Measurements from ENCODE around the gene RPL3. TPM values are rescaled to one million over a fixed set of nuclear protein-coding genes. Genes with fewer than 3 reads are reported as not detected.
A peak's percentile ranks its signal among the peaks of the same experiment; 100 is the strongest.

Gene RPL3
- total RNA-seq, 1 donor = 3,122 TPM

DNA sequence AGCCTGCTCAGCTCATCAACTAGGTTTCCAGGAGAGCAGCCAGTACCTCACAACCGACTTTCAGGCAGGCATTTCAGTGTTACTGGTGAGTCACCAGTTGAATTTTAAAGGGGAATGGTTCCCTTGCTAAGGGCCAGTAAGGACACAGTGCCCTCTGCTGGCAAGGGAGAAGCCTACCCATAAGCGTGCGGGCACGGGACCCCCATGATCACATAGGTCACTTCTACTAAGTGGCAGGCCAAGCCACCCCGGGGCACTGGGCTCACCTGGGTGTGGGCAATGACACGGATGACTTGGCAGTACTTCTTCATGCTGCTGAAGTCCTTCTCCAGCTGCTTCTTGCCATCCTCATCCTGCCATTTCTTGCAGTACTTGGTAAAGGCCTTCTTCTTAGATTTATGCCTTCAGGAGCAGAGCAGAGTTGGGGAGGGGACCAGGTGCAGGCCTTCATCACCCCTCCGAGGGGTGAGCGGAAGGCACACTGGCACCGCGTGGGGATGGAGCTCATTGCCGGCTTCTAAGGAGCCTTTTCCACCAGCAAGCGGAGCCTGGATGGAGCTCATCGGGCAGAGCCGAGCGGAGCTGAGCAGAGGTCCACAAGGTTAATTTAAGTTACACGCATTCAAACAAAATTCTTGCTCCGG is 2.9 kb downstream of the RPL3 start:
- TF ChIP-seq CTCF (IDR thresholded peaks at IDR 0.05; ENCODE audit: insufficient read depth, low read length) = peak; percentile 96
- peak overlapping the region; percentile 90 for H3K4me3 ChIP-seq (ENCODE audit: low read depth, low read length)
- DNase-seq (ENCODE audit: low read depth) = peak; percentile 94

DNA sequence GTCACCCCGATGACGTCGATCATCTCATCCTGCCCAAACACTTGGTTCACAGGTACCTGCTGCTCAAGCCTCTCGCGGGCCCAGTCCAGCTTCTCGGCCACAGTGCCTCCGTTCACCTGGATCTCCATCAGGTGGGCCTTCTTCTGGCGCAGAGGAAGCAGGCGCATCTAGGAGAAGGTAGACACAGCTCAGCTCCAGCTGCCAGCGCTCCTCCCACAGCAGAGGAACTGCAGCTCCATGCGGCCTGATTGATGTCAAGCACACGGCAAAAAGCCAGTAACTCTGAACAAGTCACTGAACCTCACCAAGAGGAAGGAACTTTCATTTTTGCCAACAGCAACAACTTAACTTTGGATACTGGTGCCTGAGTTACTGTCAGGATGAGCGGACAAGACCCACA is 4.0 kb downstream of the RPL3 start:
- peak overlapping the region; percentile 90 for H3K4me3 ChIP-seq (ENCODE audit: low read depth, low read length)
- DNase-seq (ENCODE audit: low read depth) = no peak

GRCh38 chr22:39314251-39314971 is 5.0 kb downstream of the RPL3 start:
- no peak for DNase-seq (ENCODE audit: low read depth)
- H3K4me3 ChIP-seq (ENCODE audit: low read depth, low read length) = no peak overlapping the region

More for the DNA sequence above, 4.0 kb downstream of the RPL3 start:
- no peak for TF ChIP-seq CTCF (IDR thresholded peaks at IDR 0.05; ENCODE audit: insufficient read depth, low read length)

GRCh38 chr22:39313258-39314001 is 6.0 kb downstream of the RPL3 start:
- no peak overlapping the region for H3K4me3 ChIP-seq (ENCODE audit: low read depth, low read length)
- no peak for DNase-seq (ENCODE audit: low read depth)
- no peak for TF ChIP-seq CTCF (IDR thresholded peaks at IDR 0.05; ENCODE audit: insufficient read depth, low read length)

More at GRCh38 chr22:39314251-39314971, 5.0 kb downstream of the RPL3 start:
- no peak for TF ChIP-seq CTCF (IDR thresholded peaks at IDR 0.05; ENCODE audit: insufficient read depth, low read length)

GRCh38 chr22:39312410-39312809 is 7.0 kb downstream of the RPL3 start:
- no peak for TF ChIP-seq CTCF (IDR thresholded peaks at IDR 0.05; ENCODE audit: insufficient read depth, low read length)
- no peak for DNase-seq (ENCODE audit: low read depth)
- no peak overlapping the region for H3K4me3 ChIP-seq (ENCODE audit: low read depth, low read length)

GRCh38 chr22:39311592-39312400 is 7.6 kb downstream of the RPL3 start:
- no peak overlapping the region for H3K4me3 ChIP-seq (ENCODE audit: low read depth, low read length)
- no peak for TF ChIP-seq CTCF (IDR thresholded peaks at IDR 0.05; ENCODE audit: insufficient read depth, low read length)
- DNase-seq (ENCODE audit: low read depth) = no peak

Data from fibroblast of the aortic adventitia (primary cell).